ENCODE data around the gene HNRNPL.
"Not testable (repeated sequence)": the region's sequence is repeated elsewhere in the genome, so short reads cannot be mapped to it uniquely, and the experiment has no call there.

HNRNPL gene

GRCh38 chr19:38821230-38821825 is 28.5 kb downstream of the HNRNPL start:
- DNase-seq = not testable (repeated sequence)

- DNase-seq = no peak
Observed at GRCh38 chr19:38819231-38819920, 30.4 kb downstream of the HNRNPL start.

DNA sequence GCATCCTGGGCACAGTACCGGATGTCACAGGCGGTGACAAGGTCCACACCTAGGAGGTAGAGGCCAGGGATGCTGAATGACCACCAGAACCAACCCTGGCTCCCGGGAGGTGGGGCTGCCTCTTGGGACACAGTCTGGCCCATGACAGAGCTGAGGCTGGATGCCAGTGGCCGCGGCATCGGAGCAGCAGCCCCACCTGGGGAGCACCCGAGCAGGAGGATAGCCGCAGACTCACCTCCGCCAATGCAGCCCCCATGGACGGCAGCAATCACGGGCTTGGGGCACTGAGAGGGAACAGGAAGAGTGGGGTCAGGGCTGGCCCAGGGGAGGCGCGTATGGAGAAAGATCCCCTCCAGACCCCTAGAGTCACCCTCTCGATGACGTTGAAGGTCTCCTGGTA is 32.7 kb downstream of the HNRNPL start:
- DNase-seq = no peak

GRCh38 chr19:38816131-38816750 is 33.5 kb downstream of the HNRNPL start:
- no peak for DNase-seq

DNA sequence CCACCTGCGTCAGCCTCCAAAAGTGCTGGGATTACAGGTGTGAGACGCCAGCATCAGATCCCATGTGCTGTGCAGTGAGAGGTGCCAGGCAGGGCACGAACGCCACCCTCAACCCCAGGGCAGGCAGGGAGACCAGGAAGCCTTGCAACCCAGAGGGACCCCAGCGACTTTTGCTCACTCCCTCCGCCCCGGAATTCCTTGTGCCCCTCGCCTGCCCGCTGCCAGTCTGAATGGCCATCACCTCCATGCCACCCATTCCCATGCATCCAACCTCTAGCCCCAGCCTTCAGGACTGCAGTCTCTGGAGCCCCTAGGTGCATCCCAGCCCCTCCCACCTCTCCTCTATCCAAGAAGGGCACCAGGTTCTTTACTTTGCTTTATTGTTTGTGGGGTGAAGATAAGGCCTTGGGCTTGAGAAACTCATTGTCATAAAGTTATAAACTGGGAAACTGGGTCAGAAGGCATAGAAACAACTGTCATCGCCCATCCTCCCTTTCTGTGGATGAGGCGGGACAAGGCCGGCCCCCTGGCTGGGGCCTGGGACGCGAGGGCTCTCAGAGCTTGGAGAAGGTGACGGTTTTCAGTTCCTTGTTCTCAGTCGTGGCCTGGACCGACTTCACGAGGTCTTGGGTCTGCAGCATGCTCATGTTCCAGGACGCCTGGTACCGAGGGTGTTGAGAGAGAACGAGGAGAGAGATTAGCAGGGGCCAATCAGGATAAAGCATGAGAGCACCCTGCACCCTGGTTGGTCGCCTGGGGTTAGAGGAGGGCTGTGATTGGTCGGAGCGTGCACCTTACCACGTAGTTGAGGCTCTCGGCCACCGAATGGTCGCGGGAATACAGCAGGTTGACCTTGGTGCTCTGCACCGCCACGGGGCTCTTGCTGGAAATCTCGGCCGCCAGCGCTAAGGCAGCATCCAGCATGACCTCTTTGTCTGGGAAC is 34.5 kb downstream of the HNRNPL start:
- DNase-seq = no peak

GRCh38 chr19:38813932-38814331 is 35.9 kb downstream of the HNRNPL start:
- not testable (repeated sequence) for DNase-seq

GRCh38 chr19:38813323-38813722 is 36.5 kb downstream of the HNRNPL start:
- DNase-seq = no peak

DNA sequence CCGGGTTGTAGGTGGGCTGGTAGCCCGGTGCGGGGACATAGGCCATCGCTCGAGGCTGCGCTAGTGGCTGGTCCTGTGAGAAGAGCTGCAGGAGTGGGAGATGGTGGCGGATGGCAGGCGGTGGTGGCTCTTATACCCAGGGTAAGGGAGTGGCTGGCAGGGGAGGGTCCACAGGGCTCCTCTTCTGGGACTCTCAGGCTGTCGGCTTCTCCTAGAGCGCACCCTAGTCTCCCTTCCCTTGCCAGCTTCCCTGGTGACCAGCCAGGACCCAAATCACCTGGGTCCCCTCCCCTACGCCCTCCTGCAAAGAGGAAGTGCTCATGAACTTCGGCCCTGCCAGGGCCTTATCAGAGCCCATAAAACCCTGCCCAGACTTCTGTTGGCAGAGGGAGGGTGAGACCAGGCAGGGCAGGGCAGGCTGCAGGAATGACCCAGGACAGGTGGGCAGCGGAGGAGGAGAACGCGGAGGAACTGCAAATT is 36.9 kb downstream of the HNRNPL start, which contains the start of gene LGALS4:
Gene LGALS4, minus strand, starts transcription at position 105 of the 480 bp plus-strand sequence. Its CDS starts 59 bp downstream, at position 46.
- no peak for DNase-seq

- DNase-seq = no peak
Observed at GRCh38 chr19:38812009-38812840, 37.6 kb downstream of the HNRNPL start.

DNA sequence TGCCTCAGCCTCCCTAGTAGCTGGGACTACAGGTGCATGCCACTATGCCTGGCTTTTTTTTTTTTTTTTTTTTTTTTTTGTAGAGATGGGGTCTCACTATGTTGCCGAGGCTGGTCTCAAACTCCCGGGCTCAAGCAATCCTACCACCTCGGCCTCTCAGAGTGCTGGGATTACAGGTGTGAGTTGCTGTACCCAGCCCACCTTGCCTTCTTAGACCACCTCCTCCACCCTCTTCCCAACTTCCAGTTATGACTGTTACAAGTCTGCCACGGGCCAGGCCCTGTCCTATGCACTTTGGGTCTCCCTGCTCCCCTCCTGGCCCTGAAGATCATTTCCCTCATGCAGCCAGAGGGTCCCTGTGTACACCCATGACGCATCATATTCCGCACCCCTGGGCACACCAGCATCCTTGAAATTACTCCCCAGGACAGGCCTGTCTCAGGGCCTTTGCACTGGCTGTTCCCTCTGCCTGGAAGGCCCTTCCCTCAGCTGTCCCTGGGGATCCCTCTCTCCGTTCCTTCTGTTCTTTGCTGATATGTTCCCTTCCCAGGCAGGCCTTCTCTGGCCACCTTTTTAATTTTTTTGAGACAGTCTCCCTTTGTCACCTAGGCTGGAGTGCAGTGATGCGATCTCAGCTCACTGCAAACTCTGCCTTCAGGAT is 40.1 kb downstream of the HNRNPL start:
- DNase-seq = no peak

DNA sequence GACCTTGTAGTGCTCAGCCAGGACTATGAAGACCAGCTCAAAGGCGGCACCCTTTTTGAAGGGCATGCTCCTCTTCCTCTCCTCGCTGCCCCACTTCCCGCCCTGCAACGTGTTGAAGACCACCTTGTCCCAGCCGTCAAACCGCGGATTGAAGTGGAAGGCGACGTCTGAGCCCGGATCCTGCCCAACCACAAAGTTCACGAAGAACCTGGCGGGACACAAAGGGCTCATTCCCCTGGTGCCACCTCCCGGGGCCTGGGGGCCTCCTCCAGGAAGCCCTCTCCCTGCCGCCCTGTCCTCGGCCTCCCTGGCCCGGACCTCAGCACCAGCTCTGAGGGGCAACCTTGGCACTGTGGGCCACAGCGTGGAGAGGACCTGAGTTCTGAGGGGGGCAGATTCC is 41.0 kb downstream of the HNRNPL start:
- DNase-seq = no peak

DNA sequence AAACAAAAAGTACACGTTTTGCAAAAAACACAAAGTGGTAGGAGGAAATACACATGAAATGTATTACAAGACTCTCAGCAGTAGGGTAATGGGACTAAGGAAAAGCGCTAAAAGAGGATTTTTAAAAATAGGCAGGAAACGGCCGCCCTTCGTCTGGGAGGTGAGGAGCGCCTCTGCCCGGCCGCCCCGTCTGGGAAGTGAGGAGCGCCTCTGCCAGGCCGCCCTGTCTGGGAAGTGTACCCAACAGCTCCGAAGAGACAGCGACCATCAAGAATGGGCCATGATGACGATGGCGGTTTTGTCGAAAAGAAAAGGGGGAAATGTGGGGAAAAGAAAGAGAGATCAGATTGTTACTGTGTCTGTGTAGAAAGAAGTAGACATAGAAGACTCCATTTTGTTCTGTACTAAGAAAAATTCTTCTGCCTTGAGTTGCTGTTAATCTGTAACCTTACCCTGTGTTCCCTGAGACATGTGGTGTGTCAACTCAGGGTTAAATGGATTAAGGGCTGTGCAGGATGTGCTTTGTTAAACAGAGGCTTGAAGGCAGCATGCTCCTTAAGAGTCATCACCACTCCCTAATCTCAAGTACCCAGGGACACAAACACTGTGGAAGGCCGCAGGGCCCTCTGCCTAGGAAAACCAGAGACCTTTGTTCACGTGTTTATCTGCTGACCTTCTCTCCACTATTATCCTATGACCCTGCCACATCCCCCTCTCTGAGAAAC is 42.2 kb downstream of the HNRNPL start:
- not testable (repeated sequence) for DNase-seq

DNA sequence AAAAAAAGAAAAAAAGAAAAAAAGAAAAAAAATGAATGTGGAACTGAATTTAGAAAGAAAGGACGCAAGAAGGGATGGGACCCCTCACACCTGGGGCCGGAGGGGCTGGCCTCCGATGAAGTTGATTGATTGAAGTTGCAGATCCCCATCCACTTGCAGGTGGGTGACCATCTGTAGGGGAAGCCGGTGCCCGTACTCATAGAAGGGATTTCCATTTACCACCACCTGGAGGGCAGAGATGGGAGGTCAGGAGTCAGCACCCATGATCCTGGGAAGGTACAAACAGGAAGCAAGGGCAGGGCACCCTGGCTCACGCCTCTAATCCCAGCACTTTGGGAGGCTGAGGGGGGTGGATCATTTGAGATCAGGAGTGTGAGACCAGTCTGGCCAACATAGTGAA is 43.4 kb downstream of the HNRNPL start:
- DNase-seq = no peak

DNA sequence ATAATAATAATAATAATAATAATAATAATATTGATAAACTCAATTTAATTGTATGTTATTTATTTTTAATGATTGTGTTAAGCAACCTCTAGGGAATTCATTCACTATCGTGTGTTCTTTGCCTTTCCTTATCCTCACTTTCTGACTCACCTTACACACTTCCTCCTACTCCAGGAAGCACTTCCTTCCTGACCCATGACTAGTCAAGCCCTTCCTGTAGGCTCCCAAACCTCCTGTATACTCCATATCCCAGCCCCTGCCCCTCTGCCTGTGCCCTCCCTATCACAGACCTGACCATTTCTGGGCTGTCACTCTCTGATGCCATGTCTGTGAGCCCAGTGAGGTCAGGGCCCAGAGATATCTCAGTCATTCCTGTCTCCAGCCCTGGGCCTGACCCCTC is 44.6 kb downstream of the HNRNPL start:
- no peak for DNase-seq

DNA sequence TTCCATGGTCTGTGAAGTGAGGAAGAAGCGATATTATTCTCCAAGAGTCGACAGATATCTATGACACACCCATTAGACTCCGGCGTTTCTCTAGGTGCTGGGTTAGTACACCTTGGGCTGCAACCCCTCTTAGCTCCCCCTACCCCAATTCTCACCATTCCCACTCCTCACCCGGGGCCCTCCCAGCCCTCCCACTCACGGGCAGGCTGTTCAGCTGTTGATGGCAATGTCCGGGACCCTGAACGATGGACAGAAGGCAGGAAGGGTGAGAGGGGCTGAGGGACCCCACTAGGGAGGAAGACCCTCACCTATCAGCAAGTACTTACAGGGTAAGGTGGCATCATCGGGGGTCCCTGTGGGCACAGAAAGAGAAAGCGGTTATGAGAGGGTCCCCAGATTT is 46.2 kb downstream of the HNRNPL start:
- DNase-seq = no peak

DNA sequence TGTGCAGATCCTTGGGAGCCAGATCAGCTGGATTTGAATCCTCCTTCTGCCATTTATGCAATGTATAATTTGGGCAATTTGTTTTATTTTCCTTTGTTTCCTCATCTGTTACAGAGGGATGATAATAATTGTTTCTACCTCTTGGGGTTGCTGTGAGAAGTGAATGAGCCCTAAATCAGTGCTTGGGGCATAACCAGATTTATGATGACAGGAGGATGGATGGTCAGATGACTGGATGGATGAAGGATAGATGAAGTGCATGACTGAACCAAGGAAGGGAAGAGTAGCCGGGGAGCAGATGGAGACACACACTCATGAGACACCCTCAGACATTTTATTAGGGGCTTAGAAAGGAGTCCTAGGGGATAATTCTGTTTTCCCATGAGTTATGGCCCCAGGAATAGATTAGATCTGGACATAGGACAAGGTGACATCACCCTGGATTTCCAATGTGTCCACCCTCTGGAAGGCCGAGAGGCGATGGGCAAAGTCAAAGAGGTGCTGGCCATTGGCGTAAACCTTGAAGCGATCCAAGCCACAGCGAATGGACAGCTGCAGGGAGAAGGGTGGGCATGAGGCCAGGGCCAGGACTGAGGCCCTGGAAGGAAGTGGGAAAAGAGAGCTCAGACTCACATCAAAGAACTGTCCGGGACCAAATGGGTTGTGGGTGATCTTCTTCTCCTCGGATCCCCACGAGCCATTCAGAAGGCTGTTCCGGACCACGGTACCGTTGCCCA is 48.3 kb downstream of the HNRNPL start:
- DNase-seq = no peak

- DNase-seq = no peak
Observed at GRCh38 chr19:38800577-38801347, 49.0 kb downstream of the HNRNPL start.

- DNase-seq = no peak
Observed at GRCh38 chr19:38799104-38799503, 50.7 kb downstream of the HNRNPL start.

- DNase-seq = not testable (repeated sequence)
Observed at GRCh38 chr19:38797781-38798180, 52.0 kb downstream of the HNRNPL start.

Data from activated CD4-positive, CD25-positive, alpha-beta regulatory T cell (primary cell).